Measurements from ENCODE around the gene PSME3IP1. TPM values are rescaled to one million over a fixed set of nuclear protein-coding genes. Genes with fewer than 3 reads are reported as not detected.

PSME3IP1 gene, protein sequence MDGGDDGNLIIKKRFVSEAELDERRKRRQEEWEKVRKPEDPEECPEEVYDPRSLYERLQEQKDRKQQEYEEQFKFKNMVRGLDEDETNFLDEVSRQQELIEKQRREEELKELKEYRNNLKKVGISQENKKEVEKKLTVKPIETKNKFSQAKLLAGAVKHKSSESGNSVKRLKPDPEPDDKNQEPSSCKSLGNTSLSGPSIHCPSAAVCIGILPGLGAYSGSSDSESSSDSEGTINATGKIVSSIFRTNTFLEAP
- total RNA-seq = 10 to 100 TPM; 38.8 to 68.9 (median 64.9) TPM

DNA sequence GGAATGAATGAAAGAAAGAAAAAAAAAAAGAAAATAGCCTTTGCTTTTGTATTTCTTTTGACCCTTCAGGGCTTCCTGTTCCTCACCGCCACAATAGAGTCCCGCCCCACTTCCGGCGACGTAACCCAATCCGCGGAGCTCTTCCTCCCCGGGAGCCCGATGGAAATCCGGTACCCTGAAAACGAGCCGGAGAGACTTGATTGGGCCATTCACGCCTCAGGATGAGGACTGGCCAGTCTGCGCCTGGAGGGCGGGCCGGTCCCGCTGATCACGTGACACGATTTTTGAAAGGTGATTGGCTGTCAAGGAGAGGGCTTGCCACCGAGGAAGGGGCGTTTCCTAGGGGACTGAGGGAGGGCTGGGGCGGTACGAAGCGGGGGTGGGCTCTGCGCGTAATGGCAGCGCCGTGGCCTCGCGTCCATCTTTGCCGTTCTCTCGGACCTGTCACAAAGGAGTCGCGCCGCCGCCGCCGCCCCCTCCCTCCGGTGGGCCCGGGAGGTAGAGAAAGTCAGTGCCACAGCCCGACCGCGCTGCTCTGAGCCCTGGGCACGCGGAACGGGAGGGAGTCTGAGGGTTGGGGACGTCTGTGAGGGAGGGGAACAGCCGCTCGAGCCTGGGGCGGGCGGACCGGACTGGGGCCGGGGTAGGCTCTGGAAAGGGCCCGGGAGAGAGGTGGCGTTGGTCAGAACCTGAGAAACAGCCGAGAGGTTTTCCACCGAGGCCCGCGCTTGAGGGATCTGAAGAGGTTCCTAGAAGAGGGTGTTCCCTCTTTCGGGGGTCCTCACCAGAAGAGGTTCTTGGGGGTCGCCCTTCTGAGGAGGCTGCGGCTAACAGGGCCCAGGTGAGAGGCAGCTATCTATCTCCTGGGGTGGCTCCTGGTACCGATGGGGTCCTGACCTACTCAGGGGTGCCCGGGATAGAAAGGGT, at the start of gene PSME3IP1, which contains the start of gene RSPRY1:
PSME3IP1 (minus strand) TSS at position 95 of the 927 bp plus-strand sequence. CDS start 12,185 bp downstream, outside the sequence.
RSPRY1 (plus strand) TSS at position 385 of the 927 bp plus-strand sequence. CDS start 18,330 bp downstream, outside the sequence.
- intact Hi-C loops (cut with DNase I; ENCODE audit: low total_unique reads) = no loop called here
- TF ChIP-seq, protein P1, sequence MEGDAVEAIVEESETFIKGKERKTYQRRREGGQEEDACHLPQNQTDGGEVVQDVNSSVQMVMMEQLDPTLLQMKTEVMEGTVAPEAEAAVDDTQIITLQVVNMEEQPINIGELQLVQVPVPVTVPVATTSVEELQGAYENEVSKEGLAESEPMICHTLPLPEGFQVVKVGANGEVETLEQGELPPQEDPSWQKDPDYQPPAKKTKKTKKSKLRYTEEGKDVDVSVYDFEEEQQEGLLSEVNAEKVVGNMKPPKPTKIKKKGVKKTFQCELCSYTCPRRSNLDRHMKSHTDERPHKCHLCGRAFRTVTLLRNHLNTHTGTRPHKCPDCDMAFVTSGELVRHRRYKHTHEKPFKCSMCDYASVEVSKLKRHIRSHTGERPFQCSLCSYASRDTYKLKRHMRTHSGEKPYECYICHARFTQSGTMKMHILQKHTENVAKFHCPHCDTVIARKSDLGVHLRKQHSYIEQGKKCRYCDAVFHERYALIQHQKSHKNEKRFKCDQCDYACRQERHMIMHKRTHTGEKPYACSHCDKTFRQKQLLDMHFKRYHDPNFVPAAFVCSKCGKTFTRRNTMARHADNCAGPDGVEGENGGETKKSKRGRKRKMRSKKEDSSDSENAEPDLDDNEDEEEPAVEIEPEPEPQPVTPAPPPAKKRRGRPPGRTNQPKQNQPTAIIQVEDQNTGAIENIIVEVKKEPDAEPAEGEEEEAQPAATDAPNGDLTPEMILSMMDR (IDR thresholded peaks at IDR 0.05) = no peak
- peak in 1 of 2 donors; percentile 48 for TF ChIP-seq POLR2A (IDR thresholded peaks at IDR 0.05)
- WGBS, 2 donors = 0% methylated on average over 63 to 64 of the region's 64 CpGs
- peak within 1 kb of the TSS; percentile 100 for H3K4me3 ChIP-seq (ENCODE audit: low read depth, poor library complexity, severe bottlenecking)
- DNase-seq (ENCODE audit: low spot score in 2 of 2) = peak; percentile 99

DNA sequence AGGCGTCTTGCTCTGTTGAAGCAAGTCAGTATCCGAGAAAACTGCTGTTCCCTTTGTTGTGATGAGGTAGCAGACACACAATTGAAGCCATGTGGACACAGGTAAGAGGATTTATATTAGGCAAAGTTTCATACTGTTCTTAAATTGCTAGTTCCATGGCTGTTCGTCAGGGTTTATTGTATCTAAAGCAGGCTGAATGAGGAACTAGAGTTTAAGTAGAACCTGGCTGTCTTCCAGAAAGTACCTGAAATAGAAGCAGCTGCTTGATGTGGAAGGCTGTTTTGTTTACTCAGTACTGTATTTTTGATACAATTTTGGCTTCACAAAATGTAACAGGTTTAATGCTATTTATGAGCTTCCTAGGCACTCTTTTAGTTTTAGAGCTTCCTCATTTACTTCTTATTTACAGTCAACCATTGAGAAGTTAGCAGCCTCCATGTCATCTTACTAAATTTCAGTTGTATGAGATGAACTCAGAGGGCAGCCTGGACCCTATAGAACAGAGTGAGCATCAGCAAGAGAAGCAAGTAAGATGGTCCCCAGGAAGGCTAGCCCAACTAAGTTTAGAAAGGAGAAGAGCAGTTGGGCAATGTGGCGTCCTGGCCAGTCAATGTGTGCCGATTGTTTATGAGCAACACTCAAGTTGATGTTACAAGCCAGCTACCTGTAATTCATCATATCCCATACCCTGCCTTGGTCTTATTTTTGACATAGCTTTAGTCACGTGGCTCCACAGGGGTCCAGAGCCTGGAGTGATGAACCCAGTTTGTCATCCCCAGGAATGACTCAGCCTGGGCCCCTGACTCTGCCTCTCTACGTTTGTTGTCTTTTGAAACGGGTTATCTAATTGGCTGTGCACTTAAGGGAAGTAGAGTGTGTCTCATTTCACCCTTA, 49.5 kb upstream of the PSME3IP1 start:
- intact Hi-C loops (cut with DNase I; ENCODE audit: low total_unique reads) = loop anchor here (2.0 kb wide), 1 partner anchor 15 kb away; no protein-coding TSS in a partner anchor
- 87 to 88% methylated on average over 8 of the region's 8 CpGs for WGBS, 2 donors
- TF ChIP-seq POLR2A (IDR thresholded peaks at IDR 0.05) = no peak
- TF ChIP-seq, protein P1 (IDR thresholded peaks at IDR 0.05) = no peak
- DNase-seq (ENCODE audit: low spot score in 2 of 2) = no peak
- H3K4me3 ChIP-seq (ENCODE audit: low read depth, poor library complexity, severe bottlenecking) = no peak overlapping the region

DNA sequence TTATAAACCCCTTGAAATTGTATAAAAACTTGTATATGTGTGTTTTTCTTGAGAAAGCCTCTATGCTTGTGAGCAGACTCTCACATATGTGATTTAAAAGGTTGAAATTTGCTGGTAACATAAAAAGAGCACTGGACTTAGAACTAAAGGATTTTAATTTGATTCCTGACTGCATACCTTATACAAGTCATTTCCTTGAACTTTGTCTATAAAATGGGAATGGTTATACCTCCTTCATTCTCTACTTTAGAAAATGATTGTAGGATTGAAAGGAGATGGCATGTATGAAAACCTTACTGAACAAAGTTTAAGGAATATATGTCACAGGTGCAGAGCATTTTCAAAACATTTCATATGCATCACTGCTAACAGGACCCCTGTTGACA, 48.9 kb upstream of the PSME3IP1 start:
- no peak overlapping the region for H3K4me3 ChIP-seq (ENCODE audit: low read depth, poor library complexity, severe bottlenecking)
- intact Hi-C loops (cut with DNase I; ENCODE audit: low total_unique reads) = loop anchor here (2.0 kb wide), 1 partner anchor 14 kb away; no protein-coding TSS in a partner anchor
- no peak for DNase-seq (ENCODE audit: low spot score in 2 of 2)
- TF ChIP-seq, protein P1 (IDR thresholded peaks at IDR 0.05) = no peak
- no peak for TF ChIP-seq POLR2A (IDR thresholded peaks at IDR 0.05)

DNA sequence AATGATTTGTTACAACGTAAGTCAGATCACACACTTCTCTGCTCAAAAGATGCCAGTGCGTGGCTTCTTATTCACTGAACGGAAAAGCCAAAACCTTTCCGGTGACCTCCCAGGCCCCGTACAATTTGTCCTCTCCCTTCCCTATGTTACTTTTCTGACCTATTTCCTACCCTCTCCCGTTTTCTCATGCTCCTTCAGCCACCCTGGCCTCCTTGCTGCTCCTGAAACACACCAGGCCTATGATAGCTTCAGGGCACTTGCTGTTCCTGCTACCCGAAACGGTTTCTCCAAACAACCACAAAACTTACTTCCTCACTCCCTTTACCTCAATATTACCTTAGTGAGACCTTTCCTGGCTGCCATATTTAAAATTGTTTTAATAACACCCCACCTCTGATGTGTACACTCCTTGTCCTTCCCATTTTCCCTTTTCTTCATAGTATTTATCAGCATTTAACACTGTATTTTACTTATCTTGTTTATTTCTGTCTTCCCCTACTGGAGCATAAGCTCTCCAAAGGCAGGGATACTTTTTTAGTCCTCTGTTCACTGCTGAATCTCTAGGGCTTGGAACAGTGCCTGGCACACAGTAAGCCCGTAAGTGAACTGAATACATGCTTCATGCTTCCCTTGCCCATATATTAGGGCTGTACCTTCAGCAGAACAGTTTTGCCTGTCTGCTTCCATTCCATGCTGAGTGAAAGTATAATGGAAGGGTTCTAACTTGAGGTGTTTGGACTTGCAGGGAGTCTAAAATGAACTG, 48.3 kb upstream of the PSME3IP1 start:
- no peak for TF ChIP-seq POLR2A (IDR thresholded peaks at IDR 0.05)
- TF ChIP-seq, protein P1 (IDR thresholded peaks at IDR 0.05) = no peak
- no peak for DNase-seq (ENCODE audit: low spot score in 2 of 2)
- H3K4me3 ChIP-seq (ENCODE audit: low read depth, poor library complexity, severe bottlenecking) = no peak overlapping the region
- intact Hi-C loops (cut with DNase I; ENCODE audit: low total_unique reads) = loop anchor here (2.0 kb wide), 1 partner anchor 13 kb away; no protein-coding TSS in a partner anchor
- WGBS, 2 donors = 90 to 95% methylated on average over 9 of the region's 9 CpGs

Data from lower leg skin (tissue), 4 donors.